Measurements from ENCODE around the gene ASF1B.

ASF1B gene

DNA sequence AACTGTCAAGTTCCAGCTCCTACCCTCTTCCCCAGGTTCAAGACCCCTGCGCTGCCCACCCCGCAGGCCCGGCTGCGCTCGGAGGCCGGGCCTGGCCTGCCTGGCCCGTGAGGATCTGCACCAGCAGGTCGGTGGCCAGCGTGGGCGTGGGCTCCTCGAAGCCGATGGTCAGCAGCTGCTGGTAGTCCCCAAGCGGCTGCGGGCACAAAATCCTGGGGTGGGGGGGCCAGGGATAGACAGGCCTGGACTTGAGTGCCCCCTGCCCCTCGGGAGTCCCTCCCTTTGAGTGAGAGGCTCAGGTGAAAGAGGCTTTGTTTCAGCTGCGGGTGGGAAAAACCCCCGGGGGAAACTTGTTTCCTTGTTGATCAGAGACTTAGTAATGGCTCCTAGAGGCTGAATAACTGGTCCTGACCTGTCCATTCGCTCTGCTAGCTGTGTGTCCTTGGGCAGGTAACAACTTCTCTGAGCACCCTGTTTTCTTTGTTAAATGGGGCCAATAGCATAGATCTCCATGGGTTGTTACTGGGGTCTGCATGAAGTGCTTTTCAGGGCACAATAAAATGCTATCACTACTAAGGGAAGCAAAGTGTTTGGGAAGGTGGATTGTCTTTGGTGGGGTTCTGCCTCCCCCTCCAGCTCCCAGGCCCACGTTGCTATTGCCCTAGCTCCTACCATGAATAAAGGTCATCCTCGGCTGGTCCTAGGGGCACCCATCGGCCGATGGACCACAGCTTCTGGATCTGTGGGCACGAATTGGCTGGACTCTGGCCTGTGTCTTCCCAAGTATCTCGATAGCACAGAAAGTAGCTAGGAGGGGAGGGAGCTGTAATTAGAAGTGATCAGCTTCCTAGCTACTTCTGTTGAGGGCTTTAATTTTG is 54.4 kb downstream of the ASF1B start:
- no peak for DNase-seq

DNA sequence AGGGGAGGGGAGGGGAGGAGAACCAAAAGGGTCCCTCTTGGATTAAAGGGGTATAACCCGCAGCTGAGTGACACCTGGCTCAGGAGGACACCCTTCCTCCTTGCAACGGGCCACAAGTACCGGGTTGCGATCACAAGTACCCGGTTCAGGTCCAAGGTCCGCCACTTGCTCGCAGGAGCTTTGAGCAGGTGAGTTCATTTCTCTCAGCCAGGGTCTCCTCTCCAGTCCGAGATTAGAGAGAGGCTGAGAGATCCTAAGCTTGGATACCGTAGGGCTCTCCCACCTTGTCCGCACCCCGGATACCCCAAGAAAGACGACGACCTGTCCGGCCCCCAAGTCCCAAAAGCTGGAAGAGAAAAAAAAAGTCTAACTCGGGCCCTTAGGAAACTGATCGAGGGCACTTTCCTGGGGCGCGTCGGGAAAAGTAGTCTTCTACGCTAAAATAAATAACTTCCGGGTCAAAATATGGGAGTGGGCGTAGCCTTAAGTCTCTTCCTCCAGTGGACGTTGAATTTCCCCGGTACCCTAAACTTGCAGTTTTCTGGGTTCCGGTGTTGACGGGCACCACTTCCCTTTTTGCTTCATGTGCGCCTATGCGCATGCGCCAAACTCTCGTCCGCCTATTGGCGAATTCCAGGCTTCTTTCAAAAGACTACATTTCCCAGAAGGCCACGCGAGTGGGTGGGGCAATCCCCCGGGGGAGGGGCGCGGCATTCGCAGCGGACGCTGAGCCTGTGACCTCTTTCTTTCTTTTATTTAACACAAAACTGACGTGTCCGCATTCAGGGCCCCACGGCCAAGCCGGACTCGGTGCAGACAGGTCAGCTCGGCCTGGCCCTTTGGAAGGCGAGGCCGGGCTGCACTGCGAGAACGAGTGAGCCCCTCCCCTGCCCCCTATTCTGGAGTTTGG is 55.2 kb downstream of the ASF1B start:
- peak; percentile 97 to 99 for DNase-seq

GRCh38 chr19:14078411-14078810 is 58.0 kb downstream of the ASF1B start:
- DNase-seq, result no peak

DNA sequence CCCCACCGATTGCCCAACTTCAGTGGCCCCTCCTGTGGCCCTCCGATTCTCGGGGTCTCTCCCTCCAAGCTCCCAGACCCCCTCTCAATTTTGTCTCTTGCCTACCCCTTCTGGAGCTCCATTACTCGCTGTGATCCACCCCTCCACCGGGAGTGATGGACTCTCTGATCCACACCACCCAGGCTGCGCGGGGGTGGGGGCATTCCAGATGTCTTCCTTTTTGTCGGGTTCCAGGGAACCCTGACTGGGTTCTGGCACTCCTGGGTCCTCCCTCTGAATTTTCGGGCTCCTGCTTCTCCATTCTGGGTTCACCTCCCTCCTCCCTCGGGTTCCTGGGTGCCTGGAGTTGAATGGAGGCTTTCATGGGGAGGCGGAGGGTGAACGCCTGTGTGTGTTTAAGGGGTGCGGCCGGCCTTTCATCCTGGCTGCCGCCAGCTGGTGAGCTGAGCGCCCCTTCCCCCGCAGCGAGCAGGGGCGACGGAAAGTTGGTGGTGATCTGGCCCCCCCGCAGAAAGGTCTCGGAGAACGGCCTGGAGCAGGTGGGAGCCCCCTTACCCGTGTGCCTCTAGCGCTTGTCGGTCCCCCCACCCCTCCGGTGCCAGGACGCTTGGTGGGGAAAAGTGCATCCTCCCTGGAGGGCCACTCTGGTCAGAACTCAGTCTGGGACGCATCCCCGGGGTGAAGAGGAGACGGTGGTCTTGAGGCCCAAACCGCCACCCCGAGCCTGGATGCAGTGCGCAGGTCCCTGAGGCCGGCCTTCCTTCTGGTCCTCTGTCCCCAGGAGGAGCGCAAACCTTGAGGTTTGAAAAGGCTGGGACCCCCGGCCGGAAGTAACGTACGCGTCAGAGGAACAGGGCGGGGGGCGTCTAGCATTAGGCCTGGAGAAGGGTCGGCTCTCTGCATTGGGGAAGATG is 62.2 kb downstream of the ASF1B start:
- DNase-seq, result peak in 1 of 2 experiments; percentile 41

GRCh38 chr19:14073261-14073924 is 63.0 kb downstream of the ASF1B start:
- peak; percentile 61 to 83 for DNase-seq

DNA sequence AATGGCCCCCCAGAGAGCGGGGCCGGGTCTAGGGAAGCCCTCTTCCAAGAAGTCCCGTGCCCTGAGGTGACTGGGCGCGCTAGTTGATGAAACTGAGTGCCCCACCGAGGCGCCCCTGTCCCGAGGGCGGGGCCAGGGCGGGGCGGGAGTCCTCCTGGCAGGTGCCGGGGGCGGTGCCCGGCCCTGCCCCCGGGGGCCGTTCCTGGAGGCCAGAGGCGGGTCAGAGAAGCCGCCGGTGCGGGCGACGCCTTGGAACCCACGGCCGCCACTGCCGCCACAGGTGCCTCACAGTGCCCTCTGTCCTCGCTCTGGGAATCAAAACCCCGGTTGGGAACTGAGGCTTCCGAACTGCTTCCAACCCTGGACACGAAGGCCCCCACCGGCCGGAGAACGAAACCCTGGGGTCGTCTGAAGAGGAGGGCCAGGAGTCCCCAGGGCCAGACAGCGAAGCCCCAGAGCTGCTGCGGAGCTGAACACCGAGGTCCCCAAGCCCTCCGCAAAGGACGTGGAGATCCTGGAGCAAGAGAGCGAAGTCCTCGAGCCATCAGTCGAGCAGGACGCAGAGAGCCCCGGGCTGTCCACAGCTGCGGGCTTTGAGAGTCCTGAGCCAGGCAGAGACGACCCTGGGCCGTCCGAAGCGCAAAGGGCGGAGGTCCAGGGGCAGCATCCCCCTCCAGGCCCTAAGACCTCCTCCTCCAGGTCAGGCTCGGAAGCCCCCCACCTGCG is 63.7 kb downstream of the ASF1B start, which contains the start of gene MISP3:
Gene MISP3, plus strand, starts transcription at position 252 of the 726 bp plus-strand sequence. CDS start 524 bp downstream, outside the sequence.
- peak in 1 of 2 experiments; percentile 54 for DNase-seq

GRCh38 chr19:14070268-14071050 is 65.9 kb downstream of the ASF1B start:
- no peak for DNase-seq

All from NCI-H2081 (cell line).